ENCODE results near the gene CPT1B. TPM values are rescaled to one million over a fixed set of nuclear protein-coding genes. Genes with fewer than 3 reads are reported as not detected.
"Not testable (repeated sequence)": the region's sequence is repeated elsewhere in the genome, so short reads cannot be mapped to it uniquely, and the experiment has no call there.

The CPT1B gene
- total RNA-seq, result 10 to 100 TPM; 40.7 to 44.0 TPM

GRCh38 chr22:50577987-50578775 lies at the start of gene CPT1B:
CPT1B (minus strand) TSS chr22:50578427; CDS start chr22:50577915, 512 bp downstream.
- ChIA-PET POLR2A (interaction anchor here (0.9 kb wide), 1 partner anchor 334 kb away, joined by 3 read pairs; no protein-coding TSS in a partner anchor), CTCF (interaction anchor here (0.6 to 1.6 kb wide), 4 partner anchors 9 to 80 kb away, joined by 3 to 8 read pairs (median 3); partner anchors contain the start of gene SYCE3)

GRCh38 chr22:50626850-50627641 lies 48.8 kb upstream of the CPT1B start:
- ChIA-PET CTCF (interaction anchor here (0.8 to 1.6 kb wide), 3 partner anchors 64 to 101 kb away, joined by 3 to 4 read pairs (median 4); partner anchors contain the start of genes SCO2 and SYCE3), POLR2A (no interaction called here)

- POLR2A ChIA-PET, result no interaction called here
- CTCF ChIA-PET, result interaction anchor here (0.8 to 1.6 kb wide), 2 partner anchors 87 to 101 kb away, joined by 3 to 4 read pairs; partner anchors contain the start of gene SCO2
These were observed 48.2 kb upstream of the CPT1B start for GRCh38 chr22:50626314-50626849.

- ChIA-PET CTCF (interaction anchor here (0.8 to 1.6 kb wide), 2 partner anchors 86 to 100 kb away, joined by 3 to 4 read pairs; partner anchors contain the start of gene SCO2), POLR2A (no interaction called here)
These were observed 47.5 kb upstream of the CPT1B start for GRCh38 chr22:50625568-50626313.

GRCh38 chr22:50625131-50625567 lies 46.9 kb upstream of the CPT1B start:
- ChIA-PET CTCF (no interaction called here), POLR2A (no interaction called here)

GRCh38 chr22:50624347-50625130 lies 46.3 kb upstream of the CPT1B start:
- CTCF ChIA-PET, result no interaction called here

GRCh38 chr22:50622723-50623327 lies 44.6 kb upstream of the CPT1B start:
- ChIA-PET CTCF (interaction anchor here (1.2 to 3.0 kb wide), 2 partner anchors 84 to 97 kb away, joined by 3 to 21 read pairs; partner anchors contain the start of gene SCO2), POLR2A (interaction anchor here (3.0 kb wide), 1 partner anchor 97 kb away, joined by 35 read pairs; the partner anchor contains the start of gene SCO2)

More at GRCh38 chr22:50624347-50625130, 46.3 kb upstream of the CPT1B start:
- POLR2A ChIA-PET, result no interaction called here

- ChIA-PET POLR2A (interaction anchor here (0.6 to 3.0 kb wide), 6 partner anchors 74 to 431 kb away, joined by 3 to 35 read pairs (median 9); partner anchors contain the start of genes LMF2, NCAPH2 and SCO2), CTCF (interaction anchor here (1.2 to 3.0 kb wide), 8 partner anchors 59 to 97 kb away, joined by 3 to 47 read pairs (median 16); partner anchors contain the start of genes KLHDC7B, SCO2, SYCE3 and TYMP)
These were observed 43.9 kb upstream of the CPT1B start for GRCh38 chr22:50621948-50622722.

- CTCF ChIA-PET, result interaction anchor here (0.8 to 3.0 kb wide), 17 partner anchors 39 to 279 kb away, joined by 3 to 47 read pairs (median 5); partner anchors contain the start of genes CHKB, KLHDC7B, LMF2 and NCAPH2
These were observed 43.2 kb upstream of the CPT1B start for GRCh38 chr22:50621356-50621880.

GRCh38 chr22:50620593-50621355 lies 42.5 kb upstream of the CPT1B start:
- POLR2A ChIA-PET, result interaction anchor here (0.7 to 3.0 kb wide), 10 partner anchors 38 to 430 kb away, joined by 3 to 35 read pairs (median 4); partner anchors contain the start of genes CHKB, LMF2, NCAPH2 and SCO2
- CTCF ChIA-PET, result interaction anchor here (0.7 to 3.0 kb wide), 26 partner anchors 19 to 358 kb away, joined by 3 to 47 read pairs (median 4); partner anchors contain the start of genes CHKB, CPT1B, KLHDC7B and LMF2

More at GRCh38 chr22:50621356-50621880, 43.2 kb upstream of the CPT1B start:
- POLR2A ChIA-PET, result interaction anchor here (0.6 to 3.0 kb wide), 9 partner anchors 38 to 430 kb away, joined by 3 to 35 read pairs (median 5); partner anchors contain the start of genes CHKB, LMF2, NCAPH2 and SCO2

- POLR2A ChIA-PET, result not testable (repeated sequence)
- CTCF ChIA-PET, result interaction anchor here (0.6 kb wide), 1 partner anchor 140 kb away, joined by 4 read pairs; no protein-coding TSS in a partner anchor
These were observed 36.1 kb upstream of the CPT1B start for GRCh38 chr22:50614296-50614695.

- CTCF ChIA-PET, result no interaction called here
- POLR2A ChIA-PET, result no interaction called here
These were observed 35.2 kb upstream of the CPT1B start for GRCh38 chr22:50613291-50613981.

GRCh38 chr22:50612528-50613221 lies 34.4 kb upstream of the CPT1B start:
- CTCF ChIA-PET, result no interaction called here
- POLR2A ChIA-PET, result interaction anchor here (0.6 kb wide), 1 partner anchor 19 kb away, joined by 8 read pairs; no protein-coding TSS in a partner anchor

GRCh38 chr22:50612168-50612527 lies 33.9 kb upstream of the CPT1B start:
- POLR2A ChIA-PET, result interaction anchor here (0.6 kb wide), 1 partner anchor 19 kb away, joined by 8 read pairs; no protein-coding TSS in a partner anchor
- CTCF ChIA-PET, result no interaction called here

Measured in activated CD8-positive, alpha-beta memory T cell treated with anti-CD3 and anti-CD28 coated beads for 36 hours (primary cell).